ENCODE results near the gene CIAO2A. TPM values are rescaled to one million over a fixed set of nuclear protein-coding genes. Genes with fewer than 3 reads are reported as not detected.
A peak's percentile ranks its signal among the peaks of the same experiment; 100 is the strongest.

Gene CIAO2A
- total RNA-seq, 1 experiment from 2014 or later = 74.4 TPM

DNA sequence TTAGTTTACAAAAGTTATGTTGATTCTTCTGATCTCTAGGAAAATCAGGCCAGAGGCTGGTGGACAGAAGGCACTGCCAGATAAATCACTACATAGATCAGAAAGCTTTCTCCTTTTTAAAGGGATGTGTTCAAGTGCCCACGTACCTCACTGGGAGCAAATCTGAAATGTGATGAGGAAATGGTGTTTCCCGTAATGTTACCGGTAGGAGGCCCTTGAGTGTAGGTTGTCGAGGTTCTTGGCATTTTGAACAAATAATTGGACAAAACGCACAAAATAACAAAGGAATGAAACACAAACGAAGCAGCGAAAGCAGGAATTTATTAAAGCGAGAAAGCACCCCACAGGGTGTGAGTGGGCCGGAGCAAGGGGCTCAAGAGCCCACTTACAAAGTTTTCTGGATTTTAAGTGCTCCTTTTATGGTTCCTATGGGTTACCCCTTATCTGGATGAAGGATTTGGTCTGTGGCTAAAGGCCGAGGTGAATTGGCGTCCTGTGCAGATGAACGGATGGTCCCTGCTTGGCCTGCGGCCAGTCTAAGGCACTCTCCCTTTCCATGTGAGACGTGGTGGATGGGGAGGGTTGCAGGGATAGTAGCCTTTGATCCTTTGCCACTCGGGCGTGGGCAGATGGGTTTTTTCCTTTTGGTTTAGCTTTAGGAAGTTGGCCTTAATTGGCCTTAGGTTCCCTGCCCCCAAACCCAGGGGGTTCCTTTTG, 3.2 kb upstream of the CIAO2A start:
- Histone ChIP-seq H2AFZ (ENCODE audit: low read length) (no peak overlapping the region), H2BK20ac (ENCODE audit: low read depth, low read length, poor library complexity, severe bottlenecking) (no peak overlapping the region), H3K18ac (ENCODE audit: insufficient read length, low read depth, low read length) (no peak overlapping the region), H3K14ac (ENCODE audit: insufficient read depth, low read length) (no peak overlapping the region), H3K23ac (ENCODE audit: insufficient read length, low read depth, low read length) (no peak overlapping the region), H3K9me3 (ENCODE audit: control insufficient read depth, low read depth, low read length) (no peaks in the 10 kb centered on the region), H3K79me1 (ENCODE audit: insufficient read depth, low read depth, low read length, poor library complexity, severe bottlenecking) (peaks cover 5% of the 10 kb centered on the region), H3K4me2 (ENCODE audit: insufficient read depth, insufficient read length, low read length) (peak overlapping the region; percentile 94), H2BK5ac (ENCODE audit: insufficient read length, low read length) (no peak overlapping the region), H3K56ac (ENCODE audit: insufficient read length, low read depth, low read length) (no peak overlapping the region), H2BK12ac (ENCODE audit: insufficient read length, low read depth, low read length) (no peak overlapping the region), H3K27ac (ENCODE audit: insufficient read length, low read depth, low read length) (no peak overlapping the region), H2AK5ac (ENCODE audit: insufficient read length, low read length) (no peak overlapping the region), H3K9ac (ENCODE audit: extremely low read depth, insufficient read length, low read length) (peak overlapping the region; percentile 62), H4K8ac (replicated peaks; ENCODE audit: insufficient read length, low read depth, low read length) (no peak overlapping the region), H3T11ph (ENCODE audit: low read length) (no peak overlapping the region), H3K27me3 (ENCODE audit: insufficient read depth, low read length) (no peaks in the 10 kb centered on the region), H2BK120ac (ENCODE audit: low read depth, low read length, poor library complexity, severe bottlenecking) (no peak overlapping the region), H3K23me2 (ENCODE audit: insufficient read length, low read depth, low read length, poor library complexity, severe bottlenecking) (peaks cover 12% of the 10 kb centered on the region), H2BK15ac (ENCODE audit: low read depth, low read length) (no peak overlapping the region), H3K4me1 (ENCODE audit: insufficient read depth, low read length) (no peaks in the 10 kb centered on the region), H4K91ac (ENCODE audit: insufficient read length, low read depth, low read length) (no peak overlapping the region), H3K79me2 (ENCODE audit: insufficient read depth, low read length) (peaks cover 2% of the 10 kb centered on the region; the same call in 1 of the 2 replicates), H3K4ac (ENCODE audit: low read depth, low read length) (no peak overlapping the region), H4K20me1 (ENCODE audit: control insufficient read depth, insufficient read depth, insufficient read length) (no peaks in the 10 kb centered on the region), H4K5ac (ENCODE audit: insufficient read length, low read depth, low read length) (no peak overlapping the region)
- WGBS (ENCODE audit: extremely low coverage, insufficient read length, low lambda C conversion rate) = no CpG with 5 or more reads among the region's 16 CpGs
- peak; percentile 35; the same call in 2 of the 3 replicates for TF ChIP-seq CTCF (conservative IDR thresholded peaks at IDR 0.05)
- Mint-ChIP-seq H3K4me1 (peaks cover 28 to 46% of the 10 kb centered on the region in 2 experiments), H3K36me3 (ENCODE audit: insufficient read depth in 1 of 3, low read depth in 3 of 3) (peaks cover 0 to 4% (median 1%) of the 10 kb centered on the region in 3 experiments; a peak in 2 of 7 replicates), H3K9me3 (no peaks in the 10 kb centered on the region), H3K4me3 (peak overlapping the region; percentile 95 to 99), H3K27me3 (ENCODE audit: low read depth) (no peaks in the 10 kb centered on the region), H3K27ac (peak overlapping the region in 2 of 3 experiments; percentile 24 to 91; a peak in 2 of 7 replicates)
- DNase-seq = no peak

Data from H9 (cell line).